GM19395 (cell line): ENCODE results near the gene REEP1.
"Not testable (repeated sequence)": the region's sequence is repeated elsewhere in the genome, so short reads cannot be mapped to it uniquely, and the experiment has no call there.

Source experiments
- ATAC-seq: cut with Tn5 transposase; IDR thresholded peaks from one replicate; pipeline ENCODE4 v1.9.1; 2021; ENCODE audit warnings: mild to moderate bottlenecking, moderate library complexity; ENCODE audit not compliant: unreplicated experiment

Gene REEP1

DNA sequence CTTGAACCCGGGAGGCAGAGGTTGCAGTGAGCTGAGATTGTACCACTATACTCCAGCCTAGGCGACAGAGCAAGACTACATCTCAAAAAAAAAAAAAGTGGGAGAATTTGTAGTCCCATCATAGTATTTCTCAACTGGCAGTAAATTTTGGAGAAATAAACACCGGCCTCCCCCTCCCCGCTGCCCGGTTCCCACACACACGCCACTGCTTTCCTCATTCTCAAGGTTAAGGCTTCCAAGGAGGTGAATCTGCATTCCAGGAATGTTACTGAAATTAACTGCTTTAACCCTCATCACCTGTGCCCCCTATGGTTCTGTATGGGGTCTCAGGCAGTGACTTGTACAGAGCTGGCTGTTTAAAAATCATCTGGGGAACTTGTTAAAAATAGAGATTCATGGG, 88.2 kb downstream of the REEP1 start:
- ATAC-seq, result no peak

DNA sequence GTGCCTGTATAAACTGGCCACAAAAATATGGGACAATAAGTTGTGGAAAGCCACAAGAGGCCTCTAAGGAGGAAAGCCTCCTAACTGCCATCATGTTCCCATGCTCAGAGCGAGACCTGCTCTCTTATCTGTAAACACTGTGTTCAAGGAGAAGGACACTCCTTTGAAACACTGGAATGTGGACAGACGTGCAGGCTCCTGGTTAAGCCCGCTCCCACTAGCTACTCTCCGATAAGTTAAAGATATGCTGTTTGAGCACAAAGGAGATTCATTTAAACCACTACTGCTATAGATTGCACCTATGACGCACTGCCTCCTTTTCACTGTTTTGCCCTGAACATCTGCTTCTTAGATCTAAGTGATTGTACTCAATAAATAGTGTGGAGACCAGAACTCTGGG, 92.2 kb downstream of the REEP1 start:
- not testable (repeated sequence) for ATAC-seq

- ATAC-seq, result not testable (repeated sequence)
Observed at GRCh38 chr2:86244781-86245180, 92.6 kb downstream of the REEP1 start.

- no peak for ATAC-seq
Observed at GRCh38 chr2:86243950-86244733, 93.3 kb downstream of the REEP1 start.

GRCh38 chr2:86243272-86243671, 94.2 kb downstream of the REEP1 start:
- ATAC-seq, result no peak

DNA sequence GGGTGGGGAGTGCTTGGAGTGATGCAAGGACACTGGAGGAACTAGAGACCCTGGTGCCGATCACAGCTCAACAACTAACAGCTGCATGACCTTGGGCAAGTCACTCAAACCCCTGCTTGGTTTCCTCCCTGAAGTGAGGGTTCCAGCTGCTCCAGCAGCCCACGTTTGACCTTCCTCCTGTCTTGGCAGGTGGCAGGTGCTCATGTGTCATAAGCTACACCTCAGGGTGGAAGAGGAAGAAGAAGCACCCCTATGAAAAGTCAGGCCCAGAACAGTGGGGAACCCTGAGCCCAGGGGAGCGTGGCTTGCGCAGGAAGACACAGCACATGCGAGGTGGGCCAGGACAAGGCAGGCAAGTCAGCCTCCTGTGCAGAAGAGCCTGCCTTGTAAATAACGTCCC, 95.8 kb downstream of the REEP1 start:
- no peak for ATAC-seq

DNA sequence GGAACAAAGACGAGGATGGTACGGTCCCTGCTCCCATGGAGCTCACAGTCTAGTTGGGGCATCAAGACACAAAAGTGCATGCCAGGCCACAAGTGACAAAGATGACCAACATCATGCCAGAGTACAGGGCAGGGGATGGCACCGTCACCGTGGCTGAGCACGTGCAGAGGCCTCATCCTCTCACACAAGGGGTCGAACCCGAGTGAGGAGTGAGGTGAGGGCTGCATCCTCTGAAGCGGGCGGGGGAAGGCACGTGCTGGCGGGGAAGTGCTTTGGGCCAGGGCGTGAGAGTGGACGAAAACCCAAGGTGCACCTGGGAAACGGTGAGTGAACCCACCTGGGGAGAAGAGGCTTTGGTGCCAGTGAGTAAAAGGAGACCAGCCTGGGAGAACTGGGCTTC, 97.2 kb downstream of the REEP1 start:
- ATAC-seq, result no peak

- no peak for ATAC-seq
Observed at GRCh38 chr2:86239745-86240144, 97.7 kb downstream of the REEP1 start.

DNA sequence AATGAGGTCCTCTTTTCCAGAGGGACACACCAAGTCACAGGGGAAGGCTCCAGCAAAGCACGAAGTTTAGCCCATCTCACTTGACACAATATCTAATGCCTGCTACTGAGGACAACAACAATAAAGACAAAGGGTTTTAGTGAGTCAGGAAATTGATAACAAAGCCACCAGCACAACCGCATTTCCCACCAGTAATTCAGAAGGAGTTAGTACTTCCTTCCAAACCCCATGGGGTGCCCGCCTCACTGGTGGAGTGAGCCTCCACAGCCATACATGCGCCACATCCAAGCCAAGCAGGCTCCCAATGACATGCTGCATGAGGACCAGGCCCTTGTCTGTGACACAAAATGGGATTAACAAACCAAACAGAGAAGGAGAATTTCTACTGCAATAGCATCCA, 98.1 kb downstream of the REEP1 start:
- no peak for ATAC-seq

GRCh38 chr2:86238354-86238753, 99.1 kb downstream of the REEP1 start:
- peak; percentile 83 for ATAC-seq

- no peak for ATAC-seq
Observed at GRCh38 chr2:86237172-86237571, 100.3 kb downstream of the REEP1 start.

GRCh38 chr2:86235196-86235980, 102.0 kb downstream of the REEP1 start:
- no peak for ATAC-seq

DNA sequence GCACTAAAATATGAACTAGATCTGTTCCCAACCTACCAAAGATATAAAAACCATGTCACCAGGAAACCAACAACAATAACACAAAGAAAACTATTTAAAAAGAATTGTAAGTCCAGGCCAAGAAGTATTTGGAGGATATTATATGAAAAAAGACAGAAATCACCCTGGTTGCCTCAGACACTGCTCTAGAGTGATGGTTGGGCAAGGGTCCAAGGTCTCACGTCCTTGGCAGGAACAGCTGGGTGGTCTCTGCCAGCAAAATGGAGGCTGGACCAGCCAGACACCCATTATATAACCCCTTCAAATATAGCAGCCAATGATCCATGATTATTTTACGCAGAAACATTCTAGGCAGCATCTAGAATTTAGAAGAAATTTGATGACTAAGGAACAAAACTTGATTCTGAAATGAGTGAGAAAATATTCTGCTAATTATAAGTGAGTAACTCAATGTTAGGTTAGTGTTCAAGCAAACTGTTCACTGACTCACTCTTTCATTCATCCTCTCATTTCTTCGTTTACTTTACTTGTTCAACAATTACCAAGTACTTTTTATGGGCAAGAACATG, 102.8 kb downstream of the REEP1 start:
- ATAC-seq, result no peak

DNA sequence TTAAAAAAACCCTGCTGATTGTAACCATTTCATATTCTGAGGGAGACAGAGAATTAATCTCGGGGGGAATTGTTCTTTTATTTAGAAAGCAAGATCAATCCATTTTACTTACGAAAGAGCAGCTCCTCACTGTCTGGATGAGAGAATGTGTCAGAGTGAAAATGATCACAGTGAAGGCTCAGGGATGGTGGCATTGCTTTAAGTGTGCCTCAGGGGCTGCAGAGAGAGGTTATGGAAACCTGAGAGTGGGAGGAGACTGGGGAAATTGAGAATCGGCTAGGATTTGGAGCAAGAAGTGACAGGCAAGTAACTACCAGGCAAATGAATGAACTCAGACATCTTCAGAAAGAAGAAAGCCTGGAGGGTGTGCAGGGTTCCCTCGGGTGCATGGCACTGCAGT, 104.0 kb downstream of the REEP1 start:
- ATAC-seq, result no peak

GRCh38 chr2:86232910-86233309, 104.5 kb downstream of the REEP1 start:
- ATAC-seq, result no peak

GRCh38 chr2:86232373-86232784, 105.0 kb downstream of the REEP1 start:
- no peak for ATAC-seq

DNA sequence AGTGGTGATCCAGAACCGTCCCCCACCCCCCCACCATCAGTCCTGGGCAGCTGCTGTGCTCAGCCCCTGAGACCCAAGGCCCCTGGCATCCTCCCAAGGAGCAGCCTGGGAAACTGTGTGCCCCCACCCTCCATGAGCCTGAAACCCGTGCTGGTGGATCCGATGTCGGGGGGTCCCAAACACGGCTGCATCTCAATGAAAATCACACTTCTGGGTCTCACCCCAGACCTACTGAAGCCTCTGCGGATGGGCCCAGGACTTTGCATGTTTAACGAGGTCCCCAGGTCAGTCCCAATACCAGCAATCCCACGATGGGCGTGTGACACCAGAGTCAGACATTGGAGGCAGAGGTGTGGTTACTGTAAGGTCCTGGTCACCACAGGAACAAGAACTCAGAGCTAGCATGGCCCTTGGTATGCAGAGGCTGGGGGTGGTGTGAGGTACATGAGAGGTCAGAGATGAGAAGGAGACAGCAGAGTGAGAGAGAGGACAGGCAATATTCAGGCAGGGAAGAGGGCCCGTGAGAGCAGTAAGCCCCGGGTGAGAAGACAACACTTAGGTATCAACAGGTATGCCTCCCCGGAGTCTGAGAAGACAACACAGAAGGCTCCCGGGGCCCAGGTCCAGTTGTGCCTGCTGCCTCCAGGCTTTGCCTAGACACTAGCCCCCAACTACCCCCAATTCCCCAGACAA, 105.6 kb downstream of the REEP1 start:
- ATAC-seq, result no peak

DNA sequence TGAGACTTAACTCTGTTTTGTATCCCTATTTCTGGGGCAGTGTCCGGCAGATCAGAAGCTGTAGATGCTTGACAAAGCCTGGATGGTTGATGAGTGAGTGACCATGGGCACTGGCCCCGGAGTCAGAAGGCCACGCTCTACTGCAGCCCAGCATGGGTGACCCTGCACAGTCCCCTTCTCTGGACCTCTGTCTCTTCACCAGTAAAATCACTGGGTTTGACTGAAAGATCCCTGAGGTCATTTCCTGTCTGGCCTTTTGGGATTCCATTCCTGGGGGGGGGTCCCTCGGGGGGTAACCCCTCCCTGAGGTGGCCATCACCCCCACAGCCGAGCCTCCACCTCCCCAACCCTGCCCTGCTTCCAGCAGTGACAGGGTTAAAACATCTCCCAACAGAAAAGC, 106.5 kb downstream of the REEP1 start:
- ATAC-seq, result no peak

DNA sequence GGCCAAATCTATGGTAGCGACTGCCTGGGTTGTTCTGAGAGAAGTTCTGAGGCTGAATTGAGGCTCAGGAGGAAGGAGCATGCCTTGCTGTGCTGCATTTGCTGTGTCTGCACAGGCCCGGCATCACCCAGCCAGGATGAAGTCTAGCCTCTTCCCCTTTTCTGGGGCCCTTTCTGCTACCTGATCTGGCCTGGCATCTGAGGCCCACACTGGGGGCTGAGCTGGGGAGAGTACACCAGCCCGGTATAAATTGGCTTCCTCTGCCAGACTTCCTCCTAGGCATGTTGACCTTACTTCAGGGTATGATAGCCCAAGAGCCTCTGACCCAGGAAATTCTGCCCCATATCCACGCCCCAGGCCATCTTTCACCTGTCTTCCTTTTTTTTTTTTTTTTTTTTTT, 108.2 kb downstream of the REEP1 start:
- no peak for ATAC-seq

DNA sequence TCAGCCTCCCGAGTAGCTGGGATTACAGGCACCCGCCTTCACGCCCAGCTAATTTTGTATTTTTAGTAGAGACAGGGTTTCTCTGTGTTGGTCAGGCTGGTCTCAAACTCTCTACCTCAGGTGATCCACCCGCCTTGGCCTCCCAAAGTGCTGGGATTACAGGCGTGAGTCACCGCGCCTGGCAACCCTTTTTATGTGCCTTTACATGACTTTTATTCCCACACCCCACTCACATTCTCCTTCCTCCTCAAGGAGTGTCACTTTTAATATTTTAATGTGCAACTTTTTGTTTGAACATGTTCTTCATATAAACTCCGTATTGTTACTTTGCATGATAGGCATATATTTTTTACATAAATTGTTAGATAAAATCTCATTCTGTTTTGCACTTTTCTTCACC, 108.9 kb downstream of the REEP1 start:
- ATAC-seq, result not testable (repeated sequence)

GRCh38 chr2:86227685-86228084, 109.7 kb downstream of the REEP1 start:
- no peak for ATAC-seq
